MCF 10A (cell line): ENCODE results near the gene EXOC3L1. TPM values are rescaled to one million over a fixed set of nuclear protein-coding genes. Genes with fewer than 3 reads are reported as not detected.
A peak's percentile ranks its signal among the peaks of the same experiment; 100 is the strongest.

Experiments used
- BruUV-seq: library from RNA; stranded (reverse); fragments of 400-500 nt; replicated peaks from 2 replicates; lab custom pipeline; 2021; lab: Mats Ljungman, UMichigan
- CTCF ChIA-PET: fragments of 300-600 bp; sonication (Branson Sonifier 250); formaldehyde crosslinking; extraction: SDS; loops from one replicate; lab custom pipeline; 2021; ENCODE audit warnings: antibody characterized with exemption, inconsistent platforms; lab: Yijun Ruan, JAX
- POLR2A ChIA-PET: fragments of 300-600, 350-650 bp; sonication (Branson Sonifier 250); formaldehyde crosslinking; extraction: SDS; loops from one replicate; lab custom pipeline; 2020; ENCODE audit warnings: antibody characterized with exemption, inconsistent platforms; lab: Yijun Ruan, JAX
- DNase-seq: peaks from one replicate; pipeline ENCODE4 v3.0.0-alpha.2; 2018; ENCODE audit not compliant: unreplicated experiment
- H3K27ac Mint-ChIP-seq: one replicate; pipeline ENCODE4 v1.8.0; 2022; ENCODE audit warnings: mild to moderate bottlenecking, low read depth, mixed read lengths; ENCODE audit not compliant: unreplicated experiment
- H3K27me3 Mint-ChIP-seq: one replicate; pipeline ENCODE4 v1.8.0; 2022; ENCODE audit warnings: mixed read lengths; ENCODE audit not compliant: insufficient read depth, unreplicated experiment
- H3K36me3 Mint-ChIP-seq: one replicate; pipeline ENCODE4 v1.8.0; 2022; ENCODE audit warnings: mild to moderate bottlenecking, moderate library complexity, mixed read lengths; ENCODE audit not compliant: insufficient read depth, unreplicated experiment
- H3K4me1 Mint-ChIP-seq: one replicate; pipeline ENCODE4 v1.8.0; 2022; ENCODE audit warnings: mixed read lengths; ENCODE audit not compliant: insufficient read depth, unreplicated experiment
- H3K4me3 Mint-ChIP-seq: one replicate; pipeline ENCODE4 v1.8.0; 2022; ENCODE audit warnings: mild to moderate bottlenecking, moderate library complexity, mixed read lengths; ENCODE audit not compliant: unreplicated experiment
- H3K9me3 Mint-ChIP-seq: one replicate; pipeline ENCODE4 v1.8.0; 2022; ENCODE audit warnings: mixed read lengths; ENCODE audit not compliant: unreplicated experiment
- intact Hi-C: fragments of 100-400 bp; cut with micrococcal nuclease; formaldehyde crosslinking; loops from 2 replicates; pipeline ENCODE4 v1.14.1; 2022
- total RNA-seq: library from RNA; stranded (reverse); gene quantifications from 2 replicates; pipeline ENCODE4 v1.2.3, GENCODE V29; 2022
- TF ChIP-seq, protein P1 (sequence below): fragments of 200-600 bp; IDR thresholded peaks from one replicate; pipeline ENCODE4 v1.8.0; 2022; ENCODE audit warnings: antibody characterized with exemption, mild to moderate bottlenecking; ENCODE audit not compliant: unreplicated experiment

Gene EXOC3L1
- total RNA-seq, 1 experiment from 2014 or later: not detected

GRCh38 chr16:67179421-67180080 is 10.4 kb downstream of the EXOC3L1 start:
- no peak overlapping the region for H3K4me3 Mint-ChIP-seq
- no peaks in the 10 kb centered on the region for H3K9me3 Mint-ChIP-seq
- BruUV-seq: no TSS peak
- no peak for DNase-seq
- ChIA-PET CTCF (no interaction called here), POLR2A (interaction anchor here (0.7 to 1.7 kb wide), 4 partner anchors 10 to 237 kb away, joined by 3 to 6 read pairs (median 3); partner anchors contain the start of gene NOL3)
- peaks cover 31% of the 10 kb centered on the region for H3K4me1 Mint-ChIP-seq
- no peaks in the 10 kb centered on the region for H3K27me3 Mint-ChIP-seq
- intact Hi-C loops: loop anchor here (5.0 kb wide), 1 partner anchor 282 kb away; no protein-coding TSS in a partner anchor
- TF ChIP-seq, protein P1, sequence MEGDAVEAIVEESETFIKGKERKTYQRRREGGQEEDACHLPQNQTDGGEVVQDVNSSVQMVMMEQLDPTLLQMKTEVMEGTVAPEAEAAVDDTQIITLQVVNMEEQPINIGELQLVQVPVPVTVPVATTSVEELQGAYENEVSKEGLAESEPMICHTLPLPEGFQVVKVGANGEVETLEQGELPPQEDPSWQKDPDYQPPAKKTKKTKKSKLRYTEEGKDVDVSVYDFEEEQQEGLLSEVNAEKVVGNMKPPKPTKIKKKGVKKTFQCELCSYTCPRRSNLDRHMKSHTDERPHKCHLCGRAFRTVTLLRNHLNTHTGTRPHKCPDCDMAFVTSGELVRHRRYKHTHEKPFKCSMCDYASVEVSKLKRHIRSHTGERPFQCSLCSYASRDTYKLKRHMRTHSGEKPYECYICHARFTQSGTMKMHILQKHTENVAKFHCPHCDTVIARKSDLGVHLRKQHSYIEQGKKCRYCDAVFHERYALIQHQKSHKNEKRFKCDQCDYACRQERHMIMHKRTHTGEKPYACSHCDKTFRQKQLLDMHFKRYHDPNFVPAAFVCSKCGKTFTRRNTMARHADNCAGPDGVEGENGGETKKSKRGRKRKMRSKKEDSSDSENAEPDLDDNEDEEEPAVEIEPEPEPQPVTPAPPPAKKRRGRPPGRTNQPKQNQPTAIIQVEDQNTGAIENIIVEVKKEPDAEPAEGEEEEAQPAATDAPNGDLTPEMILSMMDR: peak; percentile 2
- H3K27ac Mint-ChIP-seq: no peak overlapping the region
- peaks cover 26% of the 10 kb centered on the region for H3K36me3 Mint-ChIP-seq

DNA sequence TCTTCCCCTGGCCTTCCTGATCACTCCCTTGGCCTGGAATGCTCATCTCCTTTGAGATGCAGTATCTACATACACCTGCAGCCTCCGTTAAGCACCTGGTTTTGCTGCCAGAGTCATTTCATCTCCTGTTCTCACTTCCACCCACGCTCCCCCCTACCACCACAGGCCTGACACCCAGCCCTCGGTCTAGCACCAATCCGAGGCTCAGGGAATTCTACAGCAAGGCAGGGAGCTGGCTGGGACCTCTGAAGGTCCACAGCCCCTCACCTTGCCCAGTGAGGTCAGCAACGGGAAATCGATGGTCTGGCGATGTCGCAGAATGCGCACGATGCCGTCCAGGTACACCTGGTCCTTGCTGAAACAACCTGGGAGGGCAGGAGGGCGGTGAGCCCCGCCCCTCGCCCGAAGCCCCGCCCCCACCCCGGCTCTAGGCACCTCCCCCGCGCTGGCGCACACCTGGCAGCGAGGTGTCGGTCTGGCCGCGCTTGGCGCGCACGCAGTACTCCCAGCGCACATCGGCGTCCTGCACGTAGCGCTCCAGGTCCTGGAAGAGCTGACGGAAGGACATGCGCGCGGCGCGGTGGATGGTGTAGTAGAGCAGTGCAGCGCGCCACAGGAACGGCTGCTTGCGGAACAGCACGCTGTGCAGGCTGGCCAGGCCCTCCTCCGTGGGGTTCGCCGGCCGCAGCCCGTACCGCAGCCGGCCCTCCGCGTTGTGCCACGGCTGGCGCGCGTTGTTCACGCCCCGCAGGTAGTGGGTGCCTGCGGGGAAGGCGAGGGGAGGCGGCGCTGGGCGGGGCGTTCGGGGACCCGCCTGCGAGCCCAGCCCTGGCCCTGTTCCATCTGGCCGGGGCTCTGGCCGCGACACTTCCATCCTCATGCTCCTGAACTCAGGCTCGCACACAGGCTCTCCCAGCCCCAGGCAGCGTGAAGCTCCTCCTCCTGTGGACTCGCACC is 11.9 kb downstream of the EXOC3L1 start:
- peaks cover 26% of the 10 kb centered on the region for H3K36me3 Mint-ChIP-seq
- CTCF ChIA-PET: interaction anchor here (0.5 to 1.2 kb wide), 5 partner anchors 21 to 393 kb away, joined by 3 to 4 read pairs (median 3); partner anchors contain the start of gene ELMO3
- H3K27me3 Mint-ChIP-seq: no peaks in the 10 kb centered on the region
- H3K27ac Mint-ChIP-seq: peak overlapping the region; percentile 17
- H3K4me3 Mint-ChIP-seq: peak overlapping the region; percentile 67
- H3K9me3 Mint-ChIP-seq: no peaks in the 10 kb centered on the region
- peak; percentile 88 for DNase-seq
- intact Hi-C loops: no loop called here
- peaks cover 39% of the 10 kb centered on the region for H3K4me1 Mint-ChIP-seq
- TF ChIP-seq, protein P1: no peak
- BruUV-seq: no TSS peak
- POLR2A ChIA-PET: interaction anchor here (0.5 to 6.5 kb wide), 11 partner anchors 8 to 369 kb away, joined by 3 to 94 read pairs (median 6); partner anchors contain the start of genes E2F4, FBXL8, NOL3 and TMEM208

GRCh38 chr16:67176662-67177061 is 13.3 kb downstream of the EXOC3L1 start:
- TF ChIP-seq, protein P1: no peak
- DNase-seq: no peak
- H3K4me3 Mint-ChIP-seq: no peak overlapping the region
- H3K36me3 Mint-ChIP-seq: peaks cover 30% of the 10 kb centered on the region
- POLR2A ChIA-PET: interaction anchor here (0.6 to 6.5 kb wide), 9 partner anchors 8 to 152 kb away, joined by 3 to 94 read pairs (median 8); partner anchors contain the start of genes E2F4, FBXL8, MATCAP1 and TMEM208
- no peak overlapping the region for H3K27ac Mint-ChIP-seq
- no peaks in the 10 kb centered on the region for H3K9me3 Mint-ChIP-seq
- peaks cover 45% of the 10 kb centered on the region for H3K4me1 Mint-ChIP-seq
- CTCF ChIA-PET: interaction anchor here (0.7 to 2.7 kb wide), 5 partner anchors 13 to 274 kb away, joined by 3 to 17 read pairs (median 3); partner anchors contain the start of genes ELMO3 and EXOC3L1
- no TSS peak for BruUV-seq
- intact Hi-C loops: no loop called here
- H3K27me3 Mint-ChIP-seq: no peaks in the 10 kb centered on the region
